ENCODE measurements around the gene PXDC1.
"Not testable (repeated sequence)": the region's sequence is repeated elsewhere in the genome, so short reads cannot be mapped to it uniquely, and the experiment has no call there.

The PXDC1 gene

DNA sequence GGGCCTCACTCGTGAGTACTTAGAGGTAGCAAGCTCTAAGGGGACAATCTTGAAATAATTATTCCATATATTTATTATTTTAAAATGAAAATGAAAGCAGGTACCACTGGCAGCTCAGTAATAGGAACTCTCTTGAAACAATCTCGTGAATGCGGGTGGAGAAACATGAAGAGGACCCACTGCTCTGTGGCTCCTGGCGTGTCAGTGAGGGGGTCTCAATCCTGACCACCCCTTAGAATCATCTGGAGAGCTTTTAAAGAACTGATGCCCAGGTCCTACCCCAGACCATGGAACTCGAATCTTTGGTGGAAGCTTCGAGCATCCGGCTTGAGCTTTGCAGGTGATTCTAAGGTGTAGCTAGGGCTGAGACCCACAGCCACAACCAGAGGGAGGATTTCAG is 23.9 kb upstream of the PXDC1 start:
- H3K4me3 ChIP-seq (ENCODE audit: low read depth, low read length): no peak overlapping the region
- DNase-seq (ENCODE audit: low read depth): no peak
- TF ChIP-seq, protein P1, sequence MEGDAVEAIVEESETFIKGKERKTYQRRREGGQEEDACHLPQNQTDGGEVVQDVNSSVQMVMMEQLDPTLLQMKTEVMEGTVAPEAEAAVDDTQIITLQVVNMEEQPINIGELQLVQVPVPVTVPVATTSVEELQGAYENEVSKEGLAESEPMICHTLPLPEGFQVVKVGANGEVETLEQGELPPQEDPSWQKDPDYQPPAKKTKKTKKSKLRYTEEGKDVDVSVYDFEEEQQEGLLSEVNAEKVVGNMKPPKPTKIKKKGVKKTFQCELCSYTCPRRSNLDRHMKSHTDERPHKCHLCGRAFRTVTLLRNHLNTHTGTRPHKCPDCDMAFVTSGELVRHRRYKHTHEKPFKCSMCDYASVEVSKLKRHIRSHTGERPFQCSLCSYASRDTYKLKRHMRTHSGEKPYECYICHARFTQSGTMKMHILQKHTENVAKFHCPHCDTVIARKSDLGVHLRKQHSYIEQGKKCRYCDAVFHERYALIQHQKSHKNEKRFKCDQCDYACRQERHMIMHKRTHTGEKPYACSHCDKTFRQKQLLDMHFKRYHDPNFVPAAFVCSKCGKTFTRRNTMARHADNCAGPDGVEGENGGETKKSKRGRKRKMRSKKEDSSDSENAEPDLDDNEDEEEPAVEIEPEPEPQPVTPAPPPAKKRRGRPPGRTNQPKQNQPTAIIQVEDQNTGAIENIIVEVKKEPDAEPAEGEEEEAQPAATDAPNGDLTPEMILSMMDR (IDR thresholded peaks at IDR 0.05; ENCODE audit: insufficient read depth, low read depth, low read length, missing control alignments): no peak

DNA sequence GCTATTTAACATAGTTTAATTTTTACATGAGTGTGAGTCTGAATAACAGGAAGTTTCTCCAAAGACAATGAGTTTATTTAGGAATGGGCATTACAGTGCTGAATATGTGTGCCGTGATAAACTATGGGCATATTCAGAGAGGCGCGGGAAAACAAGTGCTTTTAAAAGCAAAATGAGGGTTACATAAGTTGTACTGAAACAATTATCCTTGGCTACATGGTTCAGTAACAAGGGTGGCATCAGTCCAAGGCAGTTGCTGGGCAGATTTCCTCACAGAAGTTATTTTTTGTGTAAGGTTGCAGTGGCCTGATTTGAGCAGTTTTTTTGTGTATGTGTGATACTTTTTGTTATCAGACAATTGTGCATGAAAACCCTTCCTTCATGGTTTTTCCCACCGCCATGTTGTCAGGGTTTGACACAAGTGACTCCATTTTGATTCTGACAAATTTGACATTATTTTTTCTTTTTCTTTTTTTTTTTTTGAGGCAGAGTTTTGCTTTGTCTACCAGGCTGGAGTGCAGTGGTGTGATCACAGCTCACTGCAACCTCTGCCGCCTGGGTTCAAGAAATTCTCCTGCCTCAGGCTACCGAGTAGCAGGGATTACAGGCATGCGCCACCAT is 22.3 kb upstream of the PXDC1 start:
- H3K4me3 ChIP-seq (ENCODE audit: low read depth, low read length): no peak overlapping the region
- TF ChIP-seq, protein P1 (IDR thresholded peaks at IDR 0.05; ENCODE audit: insufficient read depth, low read depth, low read length, missing control alignments): no peak
- no peak for DNase-seq (ENCODE audit: low read depth)

DNA sequence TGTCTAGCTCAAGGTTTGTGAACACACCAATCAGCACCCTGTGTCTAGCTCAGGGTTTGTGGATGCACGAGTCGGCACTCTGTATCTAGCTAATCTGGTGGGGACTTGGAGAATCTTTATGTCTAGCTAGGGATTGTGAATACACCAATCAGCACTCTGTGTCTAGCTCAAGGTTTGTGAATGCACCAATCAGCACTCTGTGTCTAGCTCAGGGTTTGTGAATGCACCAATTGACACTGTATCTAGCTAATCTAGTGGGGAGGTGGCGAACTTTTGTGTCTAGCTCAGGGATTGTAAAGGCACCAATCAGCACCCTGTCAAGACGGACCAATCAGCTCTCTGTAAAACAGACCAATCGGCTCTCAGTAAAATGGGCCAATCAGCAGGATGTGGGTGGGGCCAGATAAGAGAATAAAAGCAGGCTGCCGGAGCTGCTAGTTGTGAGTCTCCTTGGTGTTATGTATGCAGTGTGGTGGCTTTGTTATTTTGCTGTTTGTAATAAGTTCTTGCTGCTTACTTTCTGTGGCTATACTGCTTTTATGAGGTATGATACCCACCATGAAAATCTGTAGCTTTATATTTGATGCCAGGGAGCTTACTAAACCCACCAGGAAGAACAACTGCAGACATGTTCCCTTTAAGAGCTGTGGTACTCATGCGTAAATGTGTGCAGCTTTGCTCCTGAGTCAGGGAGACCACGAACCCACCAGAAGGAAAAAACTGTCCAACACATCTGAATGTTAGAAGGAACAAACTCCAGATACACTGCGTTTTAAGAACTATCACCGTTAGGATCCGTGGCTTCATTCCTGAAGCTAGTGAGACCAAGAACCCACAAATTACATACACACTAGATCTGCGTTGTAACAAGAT is 20.9 kb upstream of the PXDC1 start:
- H3K4me3 ChIP-seq (ENCODE audit: low read depth, low read length); DNase-seq (ENCODE audit: low read depth): not testable (repeated sequence)

DNA sequence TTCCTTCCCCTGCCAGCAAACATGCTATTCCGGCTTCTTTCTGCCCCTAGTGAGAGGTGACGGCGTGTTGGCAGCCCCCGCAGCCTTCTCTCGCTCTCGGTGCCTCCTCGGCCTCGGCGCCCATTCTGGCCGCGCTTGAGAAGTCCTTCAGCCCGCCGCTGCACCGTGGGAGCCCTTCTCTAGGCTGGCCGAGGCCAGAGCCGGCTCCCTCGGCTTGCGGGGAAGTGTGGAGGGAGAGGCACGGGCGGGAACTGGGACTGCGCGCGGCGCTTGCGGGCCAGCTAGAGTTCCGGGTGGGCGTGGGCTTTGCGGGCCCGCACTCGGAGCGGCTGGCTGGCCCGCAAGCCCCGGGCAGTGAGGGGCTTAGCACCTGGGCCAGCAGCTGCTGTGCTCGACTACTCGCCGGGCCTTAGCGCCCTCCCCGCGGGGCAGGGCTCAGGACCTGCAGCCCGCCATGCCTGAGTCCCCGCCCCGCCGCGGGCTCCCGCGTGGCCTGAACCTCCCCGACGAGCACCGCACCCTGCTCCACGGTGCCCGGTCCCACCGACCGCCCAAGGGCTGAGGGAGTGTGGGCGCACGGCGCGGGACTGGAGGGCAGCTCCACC is 20.0 kb upstream of the PXDC1 start:
- H3K4me3 ChIP-seq (ENCODE audit: low read depth, low read length): no peak overlapping the region
- TF ChIP-seq, protein P1 (IDR thresholded peaks at IDR 0.05; ENCODE audit: insufficient read depth, low read depth, low read length, missing control alignments): no peak
- no peak for DNase-seq (ENCODE audit: low read depth)

DNA sequence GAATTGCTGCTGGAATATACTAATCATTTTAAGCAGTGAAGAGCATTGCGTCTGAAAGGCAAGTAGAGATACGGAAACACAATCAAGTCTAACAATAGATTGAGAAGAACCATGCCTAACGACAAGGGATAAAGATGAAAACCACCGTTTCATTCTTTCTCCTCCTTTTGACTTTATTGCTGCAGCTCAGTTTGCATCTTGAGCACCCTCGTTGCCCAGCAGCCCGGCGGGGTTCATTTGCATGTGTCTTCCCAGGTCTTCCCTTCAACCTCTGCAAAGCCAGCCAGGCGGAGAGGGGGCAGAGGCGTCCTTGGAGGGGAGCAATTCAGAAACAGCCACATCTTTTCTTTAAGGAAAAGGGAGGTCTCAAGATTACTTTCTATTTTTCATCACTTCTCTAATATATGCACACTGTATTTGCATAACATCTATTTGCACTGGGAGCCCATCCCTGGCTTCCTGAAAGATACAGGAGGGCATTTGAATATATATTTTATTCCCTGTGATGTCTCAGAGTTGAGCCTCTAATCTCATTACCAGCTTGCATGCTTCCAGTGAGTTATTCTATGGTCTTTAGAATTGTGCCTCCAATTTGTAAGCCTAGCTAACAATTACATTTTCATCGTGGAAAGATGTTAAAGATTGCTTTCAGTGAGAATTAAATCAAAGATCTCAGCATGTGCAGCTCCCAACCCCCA is 18.7 kb upstream of the PXDC1 start:
- no peak overlapping the region for H3K4me3 ChIP-seq (ENCODE audit: low read depth, low read length)
- TF ChIP-seq, protein P1 (IDR thresholded peaks at IDR 0.05; ENCODE audit: insufficient read depth, low read depth, low read length, missing control alignments): no peak
- no peak for DNase-seq (ENCODE audit: low read depth)

DNA sequence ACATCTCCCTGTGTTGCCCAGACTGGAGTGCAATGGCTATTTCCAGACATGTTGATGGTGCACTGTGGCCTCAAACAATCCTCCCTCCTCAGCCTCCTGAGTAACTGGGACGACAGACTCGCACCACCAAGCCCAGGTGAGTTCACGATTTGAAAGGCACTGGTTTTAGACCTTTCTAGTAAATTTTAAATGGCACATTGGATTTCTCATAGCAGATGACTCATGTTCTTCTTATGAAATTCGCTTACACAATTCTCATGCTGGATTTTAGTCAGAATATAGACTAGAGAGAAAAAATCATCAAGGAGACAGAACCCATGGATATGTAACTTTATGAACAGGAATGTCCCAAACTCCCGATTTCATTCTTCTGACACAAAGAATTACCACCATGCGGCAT is 18.1 kb upstream of the PXDC1 start:
- TF ChIP-seq, protein P1 (IDR thresholded peaks at IDR 0.05; ENCODE audit: insufficient read depth, low read depth, low read length, missing control alignments): no peak
- no peak for DNase-seq (ENCODE audit: low read depth)
- H3K4me3 ChIP-seq (ENCODE audit: low read depth, low read length): no peak overlapping the region

DNA sequence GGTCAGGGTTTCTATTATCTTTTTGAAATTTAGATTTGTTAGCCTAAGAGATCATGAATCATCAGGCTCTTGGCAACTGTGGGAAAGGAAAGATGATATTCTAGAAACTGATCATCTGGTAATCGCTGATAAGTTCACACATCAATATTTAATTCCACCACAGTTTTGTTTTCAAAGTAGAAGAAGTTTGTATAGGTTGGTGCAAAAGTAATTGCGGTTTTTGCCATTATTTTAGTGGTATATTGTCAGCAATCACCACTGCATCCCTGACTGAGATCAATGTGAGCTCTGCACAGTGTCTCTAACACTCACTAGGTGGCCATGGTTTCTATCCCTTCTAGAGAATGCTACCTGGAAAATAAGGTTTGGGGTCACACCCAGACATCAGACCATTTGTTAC is 17.0 kb upstream of the PXDC1 start:
- DNase-seq (ENCODE audit: low read depth): no peak
- TF ChIP-seq, protein P1 (IDR thresholded peaks at IDR 0.05; ENCODE audit: insufficient read depth, low read depth, low read length, missing control alignments): no peak
- H3K4me3 ChIP-seq (ENCODE audit: low read depth, low read length): no peak overlapping the region

DNA sequence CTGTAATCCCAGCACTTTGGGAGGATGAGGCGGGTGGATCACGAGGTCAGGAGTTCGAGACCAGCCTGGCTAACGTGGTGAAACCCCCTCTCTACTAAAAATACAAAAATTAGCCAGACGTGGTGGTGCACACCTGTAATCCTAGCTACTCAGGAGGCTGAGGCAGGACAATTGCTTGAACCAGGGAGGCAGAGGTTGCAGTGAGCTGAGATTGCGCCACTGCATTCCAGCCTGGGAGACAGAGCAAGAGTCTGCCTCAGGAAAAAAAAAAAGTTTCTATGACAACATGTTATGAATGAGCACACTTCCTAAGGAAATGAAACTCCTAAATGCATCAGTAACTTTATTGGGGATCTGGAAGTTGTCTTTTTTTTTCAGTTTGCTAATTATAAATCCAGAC is 16.0 kb upstream of the PXDC1 start:
- DNase-seq (ENCODE audit: low read depth); H3K4me3 ChIP-seq (ENCODE audit: low read depth, low read length): not testable (repeated sequence)
